ENCODE data around the gene STPG4. TPM values are rescaled to one million over a fixed set of nuclear protein-coding genes. Genes with fewer than 3 reads are reported as not detected.

STPG4 gene
- total and polyA plus RNA-seq, 2 experiments from 2014 or later: not detected

DNA sequence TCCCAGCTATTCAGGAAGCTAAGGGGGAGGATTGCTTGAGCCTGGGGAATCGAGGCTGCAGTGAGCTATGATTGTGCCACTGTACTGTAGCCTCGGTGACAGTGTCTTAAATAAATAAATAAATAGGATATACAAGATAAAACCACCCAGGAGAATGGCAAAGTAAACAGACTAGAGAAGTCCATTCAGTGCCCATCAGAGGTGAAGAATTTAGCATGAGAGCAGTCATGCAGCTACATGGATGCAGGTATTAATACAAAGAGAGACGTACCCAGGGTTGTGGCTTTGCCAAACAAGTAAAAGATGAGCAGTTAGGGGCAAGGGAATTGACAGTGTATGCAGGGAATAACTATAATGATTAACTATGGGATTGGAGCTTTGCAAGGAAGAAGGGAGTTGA is 8.1 kb downstream of the STPG4 start:
- TF ChIP-seq EZH2 (IDR thresholded peaks at IDR 0.05; ENCODE audit: insufficient read depth, poor library complexity, severe bottlenecking): no peak
- H3K27me3 ChIP-seq (replicated peaks; ENCODE audit: insufficient read depth): no peaks in the 10 kb centered on the region
- H2AFZ ChIP-seq: no peak overlapping the region
- H3K27ac ChIP-seq: no peak overlapping the region
- no peaks in the 10 kb centered on the region for H4K20me1 ChIP-seq (ENCODE audit: insufficient read depth)
- H3K9me3 ChIP-seq (ENCODE audit: low read depth): no peaks in the 10 kb centered on the region
- DNase-seq: no peak
- no peak overlapping the region for H3K9ac ChIP-seq
- H3K36me3 ChIP-seq (ENCODE audit: low read depth): peaks cover 76% of the 10 kb centered on the region
- 99% methylated on average over 3 of the region's 3 CpGs for WGBS, 2 experiments (ENCODE audit: low coverage in 1 of 2, low lambda C conversion rate in 2 of 2, missing lambda C conversion rate in 2 of 2)
- no peak overlapping the region for H3K4me2 ChIP-seq (ENCODE audit: unreplicated experiment)
- peaks cover 16% of the 10 kb centered on the region for H3K79me2 ChIP-seq (ENCODE audit: insufficient read depth)
- no peak overlapping the region for H3K4me3 ChIP-seq
- peaks cover 55% of the 10 kb centered on the region for H3F3A ChIP-seq (ENCODE audit: insufficient read depth)
- no peaks in the 10 kb centered on the region for H3K9me2 ChIP-seq (ENCODE audit: insufficient read depth)
- in situ Hi-C loops (cut with MboI): no loop called here
- peaks cover 17% of the 10 kb centered on the region for H3K4me1 ChIP-seq (ENCODE audit: insufficient read depth)

DNA sequence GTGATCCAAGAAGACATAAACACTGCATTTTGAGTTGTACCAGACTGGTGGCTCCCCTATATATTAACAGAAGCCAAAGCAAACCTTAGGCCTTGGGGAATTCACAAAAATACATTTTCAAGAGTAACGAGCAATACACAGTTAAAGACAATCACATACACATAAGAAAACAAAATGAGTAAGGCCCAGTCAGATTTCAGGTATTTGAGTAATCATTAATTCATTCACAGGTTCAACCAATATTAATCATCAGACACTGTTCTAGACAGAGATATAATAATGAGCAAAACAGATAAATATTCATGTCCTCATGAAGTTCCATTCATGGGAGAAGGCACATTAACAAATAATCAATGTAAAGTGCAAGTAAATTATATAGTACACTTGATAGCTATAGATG is 9.6 kb downstream of the STPG4 start:
- peaks cover 79% of the 10 kb centered on the region for H3K36me3 ChIP-seq (ENCODE audit: low read depth)
- H3K9me3 ChIP-seq (ENCODE audit: low read depth): no peaks in the 10 kb centered on the region
- H3K4me3 ChIP-seq: no peak overlapping the region
- DNase-seq: no peak
- H2AFZ ChIP-seq: no peak overlapping the region
- no peak overlapping the region; the same call in none of the 2 replicates for H3K27ac ChIP-seq
- no peak overlapping the region for H3K4me2 ChIP-seq (ENCODE audit: unreplicated experiment)
- H3K27me3 ChIP-seq (replicated peaks; ENCODE audit: insufficient read depth): no peaks in the 10 kb centered on the region
- H3K9ac ChIP-seq: no peak overlapping the region
- peaks cover 16% of the 10 kb centered on the region for H3K79me2 ChIP-seq (ENCODE audit: insufficient read depth)
- H3F3A ChIP-seq (ENCODE audit: insufficient read depth): peaks cover 45% of the 10 kb centered on the region
- no peaks in the 10 kb centered on the region for H4K20me1 ChIP-seq (ENCODE audit: insufficient read depth)
- H3K9me2 ChIP-seq (ENCODE audit: insufficient read depth): no peaks in the 10 kb centered on the region
- peaks cover 17% of the 10 kb centered on the region for H3K4me1 ChIP-seq (ENCODE audit: insufficient read depth)
- in situ Hi-C loops (cut with MboI): no loop called here
- WGBS, 2 experiments (ENCODE audit: low coverage in 1 of 2, low lambda C conversion rate in 2 of 2, missing lambda C conversion rate in 2 of 2): 49 to 75% methylated on average over 1 of the region's 1 CpG
- no peak for TF ChIP-seq EZH2 (IDR thresholded peaks at IDR 0.05; ENCODE audit: insufficient read depth, poor library complexity, severe bottlenecking)
- no peak for TF ChIP-seq EZH2phosphoT487 (IDR thresholded peaks at IDR 0.05; ENCODE audit: insufficient read depth, low read depth)

DNA sequence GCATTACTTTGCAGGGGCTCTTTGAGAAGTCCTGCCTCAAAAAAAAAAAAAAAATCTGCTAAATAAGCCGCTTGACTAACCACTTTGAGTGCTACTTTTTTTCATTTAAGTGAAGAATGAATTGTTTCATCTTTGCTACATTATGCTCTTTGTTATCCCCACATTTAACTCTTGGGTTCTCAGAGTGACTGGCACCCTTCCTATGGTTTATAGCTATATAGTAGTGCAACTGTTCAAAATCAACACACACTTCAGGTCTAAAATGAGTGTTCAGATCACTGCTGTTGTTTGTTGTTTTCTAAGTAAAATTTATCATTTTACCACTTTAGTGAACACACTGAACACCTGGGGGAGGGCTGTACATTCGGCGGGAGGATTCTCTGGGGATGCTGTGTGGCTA is 13.6 kb downstream of the STPG4 start:
- Histone ChIP-seq H3K9me2 (ENCODE audit: insufficient read depth) (no peaks in the 10 kb centered on the region), H3K4me1 (ENCODE audit: insufficient read depth) (peaks cover 17% of the 10 kb centered on the region), H2AFZ (no peak overlapping the region), H3F3A (ENCODE audit: insufficient read depth) (peaks cover 44% of the 10 kb centered on the region), H3K79me2 (ENCODE audit: insufficient read depth) (peaks cover 9% of the 10 kb centered on the region), H3K9me3 (ENCODE audit: low read depth) (peaks cover 6% of the 10 kb centered on the region), H3K4me2 (ENCODE audit: unreplicated experiment) (no peak overlapping the region), H3K9ac (no peak overlapping the region), H3K4me3 (no peak overlapping the region), H4K20me1 (ENCODE audit: insufficient read depth) (no peaks in the 10 kb centered on the region), H3K36me3 (ENCODE audit: low read depth) (peaks cover 72% of the 10 kb centered on the region), H3K27me3 (replicated peaks; ENCODE audit: insufficient read depth) (no peaks in the 10 kb centered on the region), H3K27ac (no peak overlapping the region)
- in situ Hi-C loops (cut with MboI): no loop called here
- DNase-seq: no peak
- 86 to 87% methylated on average over 3 of the region's 3 CpGs for WGBS, 2 experiments (ENCODE audit: low coverage in 1 of 2, low lambda C conversion rate in 2 of 2, missing lambda C conversion rate in 2 of 2)
- TF ChIP-seq EZH2 (IDR thresholded peaks at IDR 0.05; ENCODE audit: insufficient read depth, poor library complexity, severe bottlenecking): no peak
- TF ChIP-seq EZH2phosphoT487 (IDR thresholded peaks at IDR 0.05; ENCODE audit: insufficient read depth, low read depth): no peak

DNA sequence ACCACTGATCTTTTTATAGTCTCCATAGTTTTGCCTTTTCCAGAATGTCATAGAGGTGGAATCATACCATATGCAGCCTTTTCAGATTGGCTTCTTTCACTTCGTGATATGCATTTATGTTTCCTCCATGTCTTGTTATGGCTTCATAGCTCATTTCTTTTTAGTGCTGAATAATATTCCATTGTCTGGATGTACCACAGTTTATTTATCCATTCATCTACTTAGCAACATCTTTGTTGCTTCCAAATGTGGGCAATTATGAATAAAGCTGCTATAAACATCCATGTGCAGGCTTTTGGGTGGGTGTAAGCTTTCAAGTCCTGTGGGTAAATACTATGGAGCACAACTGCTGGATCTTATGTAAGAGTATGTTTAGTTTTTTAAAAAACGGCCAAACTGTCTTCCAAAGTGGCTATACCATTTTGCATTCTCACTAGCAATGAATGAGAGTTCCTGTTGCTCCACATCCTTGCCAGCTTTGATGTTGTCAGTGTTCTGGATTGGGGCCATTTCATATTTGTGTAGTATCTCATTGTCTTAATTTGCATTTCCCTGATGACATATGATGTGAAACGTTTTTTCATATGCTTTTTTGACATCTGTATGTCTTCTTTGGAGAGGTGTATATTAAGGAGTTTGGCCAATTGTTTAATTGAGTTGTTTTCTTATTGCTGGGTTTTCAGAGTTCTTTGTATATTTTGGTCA is 20.6 kb downstream of the STPG4 start:
- Histone ChIP-seq H3K79me2 (ENCODE audit: insufficient read depth) (no peaks in the 10 kb centered on the region), H2AFZ (no peak overlapping the region), H3K4me2 (ENCODE audit: unreplicated experiment) (no peak overlapping the region), H3K4me1 (ENCODE audit: insufficient read depth) (no peaks in the 10 kb centered on the region), H3K27ac (no peak overlapping the region), H3K9ac (no peak overlapping the region), H3K9me2 (ENCODE audit: insufficient read depth) (no peaks in the 10 kb centered on the region), H3K27me3 (replicated peaks; ENCODE audit: insufficient read depth) (no peaks in the 10 kb centered on the region), H3F3A (ENCODE audit: insufficient read depth) (peaks cover 33% of the 10 kb centered on the region), H3K9me3 (ENCODE audit: low read depth) (peaks cover 6% of the 10 kb centered on the region), H4K20me1 (ENCODE audit: insufficient read depth) (no peaks in the 10 kb centered on the region), H3K4me3 (no peak overlapping the region), H3K36me3 (ENCODE audit: low read depth) (peaks cover 17% of the 10 kb centered on the region; the same call in 1 of the 2 replicates)
- 73 to 78% methylated on average over 3 of the region's 3 CpGs for whole genome bisulfite sequencing, 2 experiments (ENCODE audit: low coverage in 1 of 2, low lambda C conversion rate in 2 of 2, missing lambda C conversion rate in 2 of 2)
- TF ChIP-seq EZH2 (IDR thresholded peaks at IDR 0.05; ENCODE audit: insufficient read depth, poor library complexity, severe bottlenecking) (no peak), EZH2phosphoT487 (IDR thresholded peaks at IDR 0.05; ENCODE audit: insufficient read depth, low read depth) (no peak)
- in situ Hi-C loops (cut with MboI): no loop called here
- peak; percentile 21 for DNase-seq

Data from GM23248 (cell line).